Smooth muscle cell (in vitro differentiated cells): Measurements from ENCODE around the gene SLF2. TPM values are rescaled to one million over a fixed set of nuclear protein-coding genes. Genes with fewer than 3 reads are reported as not detected.

Source experiments
- DNase-seq: peaks from one replicate; lab custom pipeline; 2025; ENCODE audit not compliant: unreplicated experiment; lab: John Stamatoyannopoulos, UW
- H2AFZ ChIP-seq: fragments of 200-600 bp; sonication (generic); 2 replicates; pipeline ENCODE4 v1.6.0; 2016; ENCODE audit warnings: antibody characterized with exemption, low read depth, mild to moderate bottlenecking
- H3F3A ChIP-seq: fragments of 200-600 bp; sonication (generic); 2 replicates; pipeline ENCODE4 v1.6.0; 2017; ENCODE audit warnings: antibody characterized with exemption, low read depth
- H3K27ac ChIP-seq: fragments of 200-600 bp; sonication (generic); 2 replicates; pipeline ENCODE4 v1.5.1; 2016; ENCODE audit warnings: low read depth, mild to moderate bottlenecking
- H3K27me3 ChIP-seq: fragments of 200-600 bp; sonication (generic); 2 replicates; pipeline ENCODE4 v1.6.1; 2016; ENCODE audit warnings: low read depth, mild to moderate bottlenecking
- H3K36me3 ChIP-seq: fragments of 200-600 bp; sonication (generic); 2 replicates; pipeline ENCODE4 v1.5.1; 2016; ENCODE audit warnings: low read depth
- H3K4me1 ChIP-seq: fragments of 200-600 bp; sonication (generic); 2 replicates; pipeline ENCODE4 v1.5.1; 2016; ENCODE audit warnings: low read depth
- H3K4me2 ChIP-seq: fragments of 200-600 bp; sonication (generic); 2 replicates; pipeline ENCODE4 v1.6.0; 2016; ENCODE audit warnings: mild to moderate bottlenecking
- H3K4me3 ChIP-seq: fragments of 200-600 bp; sonication (generic); 2 replicates; pipeline ENCODE4 v1.5.1; 2016; ENCODE audit warnings: mild to moderate bottlenecking
- H3K79me2 ChIP-seq: fragments of 200-600 bp; sonication (generic); 2 replicates; pipeline ENCODE4 v1.6.0; 2016; ENCODE audit warnings: low read depth, mild to moderate bottlenecking
- H3K9ac ChIP-seq: fragments of 200-600 bp; sonication (generic); 2 replicates; pipeline ENCODE4 v1.6.0; 2016; ENCODE audit warnings: low read depth
- H3K9me3 ChIP-seq: fragments of 200-600 bp; sonication (generic); replicated peaks from 2 replicates; pipeline ENCODE4 v1.5.1; 2016; ENCODE audit warnings: low read depth
- H4K20me1 ChIP-seq: fragments of 200-600 bp; sonication (generic); 2 replicates; pipeline ENCODE4 v1.6.0; 2016; ENCODE audit warnings: low read depth
- WGBS: methylation state at CpG from one replicate; pipeline ENCODE4 v1.1.7; 2016; ENCODE audit warnings: low lambda C conversion rate; 5-methylcytosine and 5-hydroxymethylcytosine counted together
- polyA plus RNA-seq: library from polyadenylated mRNA; unstranded; fragments of >200 nt; fragmentation: Nextera tagmentation; extraction: Ambion mirVana; gene quantifications from 2 replicates; pipeline ENCODE4 v1.2.1, GENCODE V29; 2016
- total RNA-seq: library from RNA; depleted of rRNA; stranded (reverse); fragments of >200 nt; gene quantifications from 2 replicates; pipeline ENCODE4 v1.2.3, GENCODE V29; 2014
- TF ChIP-seq, protein P1 (sequence below): fragments of 200-600 bp; sonication (generic); IDR thresholded peaks from 2 replicates; pipeline ENCODE4 v1.5.1; 2017; ENCODE audit warnings: borderline replicate concordance, mild to moderate bottlenecking, antibody characterized with exemption; ENCODE audit not compliant: insufficient read depth, poor library complexity, severe bottlenecking

Gene SLF2
- total and polyA plus RNA-seq, 2 experiments from 2014 or later, result 8.1 to 24.9 TPM

DNA sequence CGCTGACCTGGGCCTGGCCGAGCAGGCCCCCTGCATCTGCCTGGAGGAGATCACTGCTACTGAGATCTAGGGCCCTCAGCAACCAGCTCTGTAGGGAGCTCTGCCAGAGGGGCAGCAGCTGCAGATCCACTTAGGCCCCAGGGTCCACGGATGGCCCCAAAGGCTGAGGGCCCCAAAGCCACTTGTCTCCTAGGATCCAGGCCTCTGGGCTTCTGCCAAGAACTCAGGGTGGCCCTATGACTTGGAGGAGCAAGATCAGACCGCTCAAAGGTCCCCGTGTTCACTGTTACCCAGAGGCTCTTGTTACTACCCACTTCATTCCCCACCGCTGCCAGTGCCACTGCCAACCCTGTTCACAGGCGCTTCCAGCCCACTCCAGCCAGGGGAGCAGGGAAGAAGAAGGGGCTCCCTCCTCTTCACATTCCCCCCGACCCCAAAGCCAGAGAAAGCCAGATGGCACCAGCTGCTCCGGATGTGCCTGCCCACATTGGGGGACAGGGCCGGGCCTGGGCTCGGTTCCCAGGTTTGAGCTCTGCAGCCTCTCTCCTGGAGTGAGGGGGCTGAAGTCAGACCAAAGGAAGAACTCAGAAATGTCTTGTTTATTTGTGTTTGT is 94.4 kb downstream of the SLF2 start:
- Histone ChIP-seq H3K4me2 (no peak overlapping the region), H3K27ac (no peak overlapping the region), H3K9me3 (no peaks in the 10 kb centered on the region), H3K9ac (no peak overlapping the region), H3K36me3 (no peaks in the 10 kb centered on the region), H3K4me1 (no peaks in the 10 kb centered on the region), H3K27me3 (no peaks in the 10 kb centered on the region), H3K4me3 (no peak overlapping the region), H3F3A (no peaks in the 10 kb centered on the region), H3K79me2 (peaks cover 15% of the 10 kb centered on the region), H2AFZ (no peak overlapping the region), H4K20me1 (peaks cover 47% of the 10 kb centered on the region)
- TF ChIP-seq, protein P1, sequence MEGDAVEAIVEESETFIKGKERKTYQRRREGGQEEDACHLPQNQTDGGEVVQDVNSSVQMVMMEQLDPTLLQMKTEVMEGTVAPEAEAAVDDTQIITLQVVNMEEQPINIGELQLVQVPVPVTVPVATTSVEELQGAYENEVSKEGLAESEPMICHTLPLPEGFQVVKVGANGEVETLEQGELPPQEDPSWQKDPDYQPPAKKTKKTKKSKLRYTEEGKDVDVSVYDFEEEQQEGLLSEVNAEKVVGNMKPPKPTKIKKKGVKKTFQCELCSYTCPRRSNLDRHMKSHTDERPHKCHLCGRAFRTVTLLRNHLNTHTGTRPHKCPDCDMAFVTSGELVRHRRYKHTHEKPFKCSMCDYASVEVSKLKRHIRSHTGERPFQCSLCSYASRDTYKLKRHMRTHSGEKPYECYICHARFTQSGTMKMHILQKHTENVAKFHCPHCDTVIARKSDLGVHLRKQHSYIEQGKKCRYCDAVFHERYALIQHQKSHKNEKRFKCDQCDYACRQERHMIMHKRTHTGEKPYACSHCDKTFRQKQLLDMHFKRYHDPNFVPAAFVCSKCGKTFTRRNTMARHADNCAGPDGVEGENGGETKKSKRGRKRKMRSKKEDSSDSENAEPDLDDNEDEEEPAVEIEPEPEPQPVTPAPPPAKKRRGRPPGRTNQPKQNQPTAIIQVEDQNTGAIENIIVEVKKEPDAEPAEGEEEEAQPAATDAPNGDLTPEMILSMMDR, result no peak
- 94% methylated on average over 11 of the region's 11 CpGs for WGBS
- DNase-seq, result no peak

DNA sequence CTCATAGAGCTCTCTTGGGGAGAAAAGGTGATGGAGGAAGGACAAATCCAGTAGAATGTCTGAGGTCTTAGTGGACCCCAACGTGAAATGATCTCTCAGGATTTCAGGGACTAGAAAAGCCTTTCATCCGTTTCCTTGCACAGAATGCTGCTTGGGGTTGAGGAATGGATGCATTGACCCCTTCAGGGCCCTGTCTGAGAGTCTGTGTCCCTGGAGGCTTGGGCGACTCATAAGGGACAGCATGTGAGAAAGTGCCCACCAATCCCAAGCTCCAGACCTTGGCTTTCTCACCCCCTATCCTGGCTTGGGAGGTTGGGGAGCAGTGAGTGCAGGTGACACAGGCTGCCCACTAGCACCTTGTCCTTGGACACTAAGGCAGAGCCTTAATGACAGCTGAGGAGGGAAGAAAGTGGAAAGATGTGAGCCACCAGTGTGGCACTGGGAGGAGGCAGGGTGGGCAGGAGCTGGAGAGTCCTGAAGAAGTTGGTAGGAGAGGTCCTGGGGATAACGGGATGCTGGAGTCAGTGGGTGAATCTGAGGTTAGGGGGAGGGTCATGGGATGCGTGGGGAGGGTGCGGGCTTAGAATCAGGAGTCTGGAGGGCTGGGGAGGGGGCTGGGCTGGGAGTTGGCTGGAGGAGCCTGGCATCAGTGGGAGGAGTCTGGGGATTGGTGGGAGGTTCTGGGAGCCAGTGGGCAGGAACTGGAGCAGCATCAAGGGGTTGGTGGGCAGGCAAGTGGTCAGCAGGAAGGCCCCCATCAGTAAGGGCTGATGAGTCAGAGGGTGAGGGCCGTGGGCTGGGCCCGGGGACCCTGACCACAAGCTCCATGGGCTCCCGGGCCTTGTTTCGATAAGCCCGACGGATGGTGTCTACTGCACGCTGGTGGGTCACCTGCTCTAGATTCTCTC is 95.4 kb downstream of the SLF2 start:
- DNase-seq, result no peak
- no peaks in the 10 kb centered on the region for H3K4me1 ChIP-seq
- no peaks in the 10 kb centered on the region for H3K36me3 ChIP-seq
- WGBS, result 63% methylated on average over 13 of the region's 13 CpGs
- H3F3A ChIP-seq, result no peaks in the 10 kb centered on the region
- H3K4me3 ChIP-seq, result no peak overlapping the region
- no peak overlapping the region for H3K9ac ChIP-seq
- no peaks in the 10 kb centered on the region for H3K9me3 ChIP-seq
- TF ChIP-seq, protein P1, result no peak
- H2AFZ ChIP-seq, result no peak overlapping the region
- peaks cover 6% of the 10 kb centered on the region for H3K79me2 ChIP-seq
- H3K27ac ChIP-seq, result no peak overlapping the region
- no peak overlapping the region for H3K4me2 ChIP-seq
- H4K20me1 ChIP-seq, result peaks cover 37% of the 10 kb centered on the region
- no peaks in the 10 kb centered on the region for H3K27me3 ChIP-seq

DNA sequence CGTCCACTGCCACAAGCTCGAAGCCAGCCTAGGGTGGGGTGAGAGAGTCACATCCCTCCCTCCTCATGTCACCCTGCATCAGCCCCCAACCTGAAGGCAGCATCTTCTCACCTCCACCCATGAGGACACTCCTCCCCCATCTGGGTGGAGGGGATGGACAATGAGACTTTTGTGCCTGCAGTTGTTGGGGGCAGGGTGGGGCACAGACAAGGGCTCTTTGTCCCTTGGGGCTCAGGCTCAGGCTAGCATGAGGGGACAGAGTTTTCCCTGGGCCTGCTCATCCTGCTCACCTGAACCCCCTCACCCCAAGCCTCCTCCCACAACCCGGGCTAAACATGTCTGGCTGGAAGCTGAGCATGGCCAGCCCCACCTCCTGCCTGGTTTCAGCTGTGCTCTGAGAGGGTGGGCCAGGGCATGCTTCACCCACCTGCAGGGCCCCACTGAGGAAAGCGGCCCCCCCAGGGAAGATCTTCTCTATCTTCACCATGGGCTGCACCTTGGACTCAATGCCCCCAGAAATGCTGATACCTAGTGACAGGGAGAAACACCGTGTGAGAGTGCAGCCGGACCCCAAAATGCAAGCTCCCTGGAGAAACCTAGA is 96.2 kb downstream of the SLF2 start:
- no peak overlapping the region for H2AFZ ChIP-seq
- DNase-seq, result no peak
- no peaks in the 10 kb centered on the region for H3F3A ChIP-seq
- H3K9ac ChIP-seq, result no peak overlapping the region
- no peak overlapping the region for H3K4me3 ChIP-seq
- H4K20me1 ChIP-seq, result peaks cover 30% of the 10 kb centered on the region
- H3K9me3 ChIP-seq, result no peaks in the 10 kb centered on the region
- TF ChIP-seq, protein P1, result no peak
- no peaks in the 10 kb centered on the region for H3K4me1 ChIP-seq
- 97% methylated on average over 6 of the region's 6 CpGs for WGBS
- no peaks in the 10 kb centered on the region for H3K79me2 ChIP-seq
- H3K27me3 ChIP-seq, result no peaks in the 10 kb centered on the region
- no peaks in the 10 kb centered on the region for H3K36me3 ChIP-seq
- H3K27ac ChIP-seq, result no peak overlapping the region
- H3K4me2 ChIP-seq, result no peak overlapping the region
